DOHH2 (cell line): ENCODE data around the gene AIG1.

Experiments used
- CTCF ChIP-seq: fragments of 200-600 bp; sonication (generic); IDR thresholded peaks from one replicate; pipeline ENCODE4 v1.5.1; 2014; ENCODE audit warnings: antibody characterized with exemption, mild to moderate bottlenecking, low read depth, low read length; ENCODE audit not compliant: poor library complexity, severe bottlenecking
- EZH2phosphoT487 ChIP-seq: fragments of 200-600 bp; sonication (generic); IDR thresholded peaks from 2 replicates; pipeline ENCODE4 v1.6.1; 2017; ENCODE audit warnings: borderline replicate concordance, mild to moderate bottlenecking, antibody characterized with exemption, low read length, moderate library complexity, mixed read lengths

- TF ChIP-seq CTCF (no peak), EZH2phosphoT487 (no peak)
These were observed 119.4 kb downstream of the AIG1 start for GRCh38 chr6:143179901-143180612.
